Vagina (tissue), 2 donors: Measurements from ENCODE around the gene SHC3.

Experiments
- POLR2A ChIP-seq, 2 donors: fragments of 450-650 bp; IDR thresholded peaks; one replicate each; pipeline ENCODE4 v1.6.1; 2017; ENCODE audit warnings: antibody characterized with exemption in 2 of 2, mild to moderate bottlenecking in 2 of 2, moderate library complexity in 2 of 2
- POLR2AphosphoS5 ChIP-seq, 2 donors: sonication (generic); formaldehyde crosslinking; IDR thresholded peaks; one replicate each; pipeline ENCODE4 v1.9.0; 2017; ENCODE audit warnings: antibody characterized with exemption in 2 of 2, mild to moderate bottlenecking in 2 of 2, low read depth in 1 of 2; ENCODE audit not compliant: insufficient read depth in 1 of 2
- TF ChIP-seq, protein P1 (sequence below), 3 experiments: fragments of 450-650 bp in 2 of 3; fragments of 200-600 bp in 1 of 3; sonication (generic) in 1 of 3; IDR thresholded peaks; one replicate each; pipeline ENCODE4 v1.5.1; 2017 to 2019; ENCODE audit warnings: antibody characterized with exemption in 3 of 3, mild to moderate bottlenecking in 2 of 3, moderate library complexity in 2 of 3

DNA sequence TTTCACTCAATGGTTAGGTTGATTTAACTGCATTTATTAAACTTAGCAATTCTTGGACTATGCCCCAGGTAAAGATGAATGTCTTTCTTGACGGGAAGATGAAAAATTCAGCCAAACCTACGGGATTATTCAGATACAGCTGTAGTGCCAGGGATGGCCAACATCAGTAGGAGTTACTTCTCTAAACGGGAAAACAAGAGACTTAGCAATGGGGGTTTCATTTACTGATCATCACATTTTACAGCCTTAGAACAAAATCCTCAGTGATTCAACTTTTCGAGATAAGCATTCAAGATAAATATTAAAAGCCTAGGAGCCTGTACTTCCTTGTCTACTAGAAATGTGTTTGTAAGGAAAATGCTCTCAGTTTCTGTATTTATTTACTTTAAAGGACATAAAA, 141.3 kb downstream of the SHC3 start:
- TF ChIP-seq POLR2AphosphoS5 (IDR thresholded peaks at IDR 0.05; ENCODE audit: insufficient read depth in 1 of 2, low read depth in 1 of 2) (no peak), POLR2A (IDR thresholded peaks at IDR 0.05) (no peak)
- TF ChIP-seq, protein P1, sequence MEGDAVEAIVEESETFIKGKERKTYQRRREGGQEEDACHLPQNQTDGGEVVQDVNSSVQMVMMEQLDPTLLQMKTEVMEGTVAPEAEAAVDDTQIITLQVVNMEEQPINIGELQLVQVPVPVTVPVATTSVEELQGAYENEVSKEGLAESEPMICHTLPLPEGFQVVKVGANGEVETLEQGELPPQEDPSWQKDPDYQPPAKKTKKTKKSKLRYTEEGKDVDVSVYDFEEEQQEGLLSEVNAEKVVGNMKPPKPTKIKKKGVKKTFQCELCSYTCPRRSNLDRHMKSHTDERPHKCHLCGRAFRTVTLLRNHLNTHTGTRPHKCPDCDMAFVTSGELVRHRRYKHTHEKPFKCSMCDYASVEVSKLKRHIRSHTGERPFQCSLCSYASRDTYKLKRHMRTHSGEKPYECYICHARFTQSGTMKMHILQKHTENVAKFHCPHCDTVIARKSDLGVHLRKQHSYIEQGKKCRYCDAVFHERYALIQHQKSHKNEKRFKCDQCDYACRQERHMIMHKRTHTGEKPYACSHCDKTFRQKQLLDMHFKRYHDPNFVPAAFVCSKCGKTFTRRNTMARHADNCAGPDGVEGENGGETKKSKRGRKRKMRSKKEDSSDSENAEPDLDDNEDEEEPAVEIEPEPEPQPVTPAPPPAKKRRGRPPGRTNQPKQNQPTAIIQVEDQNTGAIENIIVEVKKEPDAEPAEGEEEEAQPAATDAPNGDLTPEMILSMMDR (IDR thresholded peaks at IDR 0.05), result no peak
